ENCODE measurements around the gene KLHL29. TPM values are rescaled to one million over a fixed set of nuclear protein-coding genes. Genes with fewer than 3 reads are reported as not detected.

KLHL29 gene
- total RNA-seq, 1 donor from 2014 or later = 12.9 TPM

DNA sequence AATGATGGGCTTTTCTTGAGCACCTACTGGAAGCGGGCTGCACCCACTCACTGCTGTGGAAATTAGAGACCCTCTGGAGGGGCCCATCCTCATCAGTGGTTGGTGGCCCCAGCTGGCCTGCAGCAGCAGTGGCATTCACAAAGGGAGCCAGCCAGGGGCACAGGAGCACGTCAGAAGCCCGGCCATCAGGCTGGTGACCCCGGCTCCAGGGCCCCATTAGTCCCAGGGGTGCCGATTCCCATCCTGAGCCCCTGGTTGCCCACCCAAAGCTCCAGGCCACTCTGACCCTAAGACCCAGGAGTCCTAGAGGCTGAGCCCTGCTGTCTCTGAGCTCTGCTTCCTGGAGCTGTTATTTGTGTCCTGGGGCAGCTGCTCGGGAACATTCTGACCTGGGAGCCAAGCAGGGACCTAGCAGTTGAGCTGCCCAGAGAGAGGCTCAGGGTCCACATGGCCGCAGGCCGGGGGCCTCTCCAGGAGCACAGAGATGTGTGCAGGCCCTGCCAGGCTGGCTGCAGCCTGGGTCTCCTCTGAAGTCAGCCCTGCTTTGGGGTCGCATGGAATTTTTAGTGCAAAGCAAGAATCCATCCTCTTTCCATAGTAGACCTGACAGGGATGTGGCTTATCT is 207.2 kb downstream of the KLHL29 start:
- intact Hi-C loops (cut with DNase I) = no loop called here
- no peaks in the 10 kb centered on the region for H3K36me3 ChIP-seq
- TF ChIP-seq, protein P1, sequence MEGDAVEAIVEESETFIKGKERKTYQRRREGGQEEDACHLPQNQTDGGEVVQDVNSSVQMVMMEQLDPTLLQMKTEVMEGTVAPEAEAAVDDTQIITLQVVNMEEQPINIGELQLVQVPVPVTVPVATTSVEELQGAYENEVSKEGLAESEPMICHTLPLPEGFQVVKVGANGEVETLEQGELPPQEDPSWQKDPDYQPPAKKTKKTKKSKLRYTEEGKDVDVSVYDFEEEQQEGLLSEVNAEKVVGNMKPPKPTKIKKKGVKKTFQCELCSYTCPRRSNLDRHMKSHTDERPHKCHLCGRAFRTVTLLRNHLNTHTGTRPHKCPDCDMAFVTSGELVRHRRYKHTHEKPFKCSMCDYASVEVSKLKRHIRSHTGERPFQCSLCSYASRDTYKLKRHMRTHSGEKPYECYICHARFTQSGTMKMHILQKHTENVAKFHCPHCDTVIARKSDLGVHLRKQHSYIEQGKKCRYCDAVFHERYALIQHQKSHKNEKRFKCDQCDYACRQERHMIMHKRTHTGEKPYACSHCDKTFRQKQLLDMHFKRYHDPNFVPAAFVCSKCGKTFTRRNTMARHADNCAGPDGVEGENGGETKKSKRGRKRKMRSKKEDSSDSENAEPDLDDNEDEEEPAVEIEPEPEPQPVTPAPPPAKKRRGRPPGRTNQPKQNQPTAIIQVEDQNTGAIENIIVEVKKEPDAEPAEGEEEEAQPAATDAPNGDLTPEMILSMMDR (IDR thresholded peaks at IDR 0.05) = no peak
- no peaks in the 10 kb centered on the region for H3K4me1 ChIP-seq
- H3K27me3 ChIP-seq (ENCODE audit: low read depth) = no peaks in the 10 kb centered on the region
- no peak overlapping the region for H3K27ac ChIP-seq
- H3K4me3 ChIP-seq = no peak overlapping the region
- DNase-seq = peak; percentile 35
- no peaks in the 10 kb centered on the region for H3K9me3 ChIP-seq
- no peak for ATAC-seq

DNA sequence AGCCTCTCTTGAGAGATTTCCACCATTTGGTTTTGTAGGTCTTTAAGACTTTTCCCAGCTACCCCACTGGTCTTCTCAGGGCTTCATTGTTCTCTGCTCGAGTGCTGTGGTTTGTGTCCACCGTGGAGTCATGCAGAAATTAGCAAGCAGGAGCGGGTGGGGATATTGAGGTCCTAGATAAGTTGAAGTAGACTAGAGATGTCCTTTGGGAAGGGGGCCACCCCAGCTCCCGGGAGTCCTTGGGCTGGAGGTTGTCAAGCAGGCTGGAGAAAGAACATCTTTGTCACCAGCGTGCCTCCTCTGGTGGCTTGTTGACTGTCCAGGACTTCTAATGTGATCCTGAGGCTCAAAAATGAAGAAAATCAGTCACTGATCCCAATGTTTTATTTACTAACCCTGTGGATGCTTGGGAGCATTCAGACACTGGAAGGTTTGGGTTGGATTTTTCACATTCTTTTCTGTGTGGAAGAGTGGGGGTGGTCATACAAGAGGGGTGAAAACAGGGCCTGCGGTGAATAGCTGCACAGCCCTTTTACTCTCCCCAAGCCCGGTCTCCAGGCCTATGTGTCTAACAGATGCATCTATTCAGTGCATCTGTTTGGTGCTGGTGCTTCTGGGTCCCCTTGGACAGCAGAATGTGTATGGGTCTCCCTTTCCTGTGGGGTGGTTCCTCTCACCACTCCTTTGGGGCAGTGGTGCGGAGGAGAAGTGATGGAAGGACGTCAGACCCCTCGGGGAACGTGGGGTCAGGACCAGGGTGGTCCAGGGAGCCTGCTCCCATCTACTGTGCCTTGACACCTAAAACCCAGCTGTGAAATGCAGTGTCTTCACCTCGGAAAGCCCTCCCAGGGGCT is 208.1 kb downstream of the KLHL29 start:
- intact Hi-C loops (cut with DNase I) = no loop called here
- DNase-seq (no peak), ATAC-seq (no peak)
- H3K36me3 ChIP-seq = no peaks in the 10 kb centered on the region
- H3K27me3 ChIP-seq (ENCODE audit: low read depth) = no peaks in the 10 kb centered on the region
- no peaks in the 10 kb centered on the region for H3K9me3 ChIP-seq
- no peak overlapping the region for H3K4me3 ChIP-seq
- TF ChIP-seq, protein P1 (IDR thresholded peaks at IDR 0.05) = no peak
- H3K27ac ChIP-seq = no peak overlapping the region
- H3K4me1 ChIP-seq = no peaks in the 10 kb centered on the region

DNA sequence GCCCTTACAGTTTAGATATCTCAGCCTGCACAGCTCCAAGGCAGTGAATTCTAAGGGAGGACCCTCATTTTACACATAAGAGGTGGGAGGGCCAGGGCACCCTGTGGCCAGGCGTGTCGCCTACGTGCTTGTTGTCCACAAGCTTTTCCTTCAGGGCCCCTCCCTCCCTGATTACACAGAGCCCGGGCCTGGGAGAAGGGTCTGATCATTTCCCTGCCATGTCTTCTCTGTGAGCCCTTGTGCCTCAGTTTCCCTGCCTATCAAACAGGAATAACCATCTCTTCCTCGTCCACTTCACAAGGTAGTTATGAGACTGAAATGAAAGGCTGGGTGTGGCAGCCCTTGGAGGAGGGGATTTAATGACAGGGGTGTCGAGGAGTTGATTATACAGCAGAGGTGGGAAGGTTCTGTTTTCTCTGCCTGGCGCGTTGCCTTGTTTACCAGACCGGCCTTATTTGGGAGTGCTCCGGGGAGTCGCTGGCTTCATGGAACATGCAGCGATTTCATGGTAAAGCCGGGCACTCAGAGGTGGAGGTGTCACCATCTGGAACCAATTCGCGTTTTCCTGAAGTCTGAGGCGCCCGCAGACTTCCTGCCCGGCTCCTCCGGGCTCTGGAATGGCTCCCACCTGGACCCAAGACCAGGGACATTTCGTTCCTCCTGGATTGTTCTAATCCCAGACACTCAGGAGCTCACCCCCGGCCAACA is 208.9 kb downstream of the KLHL29 start:
- ATAC-seq (no peak), DNase-seq (peak; percentile 41)
- Histone ChIP-seq H3K4me3 (no peak overlapping the region), H3K9me3 (no peaks in the 10 kb centered on the region), H3K27me3 (ENCODE audit: low read depth) (no peaks in the 10 kb centered on the region), H3K36me3 (no peaks in the 10 kb centered on the region), H3K4me1 (no peaks in the 10 kb centered on the region), H3K27ac (no peak overlapping the region)
- intact Hi-C loops (cut with DNase I) = no loop called here
- TF ChIP-seq, protein P1 (IDR thresholded peaks at IDR 0.05) = no peak

DNA sequence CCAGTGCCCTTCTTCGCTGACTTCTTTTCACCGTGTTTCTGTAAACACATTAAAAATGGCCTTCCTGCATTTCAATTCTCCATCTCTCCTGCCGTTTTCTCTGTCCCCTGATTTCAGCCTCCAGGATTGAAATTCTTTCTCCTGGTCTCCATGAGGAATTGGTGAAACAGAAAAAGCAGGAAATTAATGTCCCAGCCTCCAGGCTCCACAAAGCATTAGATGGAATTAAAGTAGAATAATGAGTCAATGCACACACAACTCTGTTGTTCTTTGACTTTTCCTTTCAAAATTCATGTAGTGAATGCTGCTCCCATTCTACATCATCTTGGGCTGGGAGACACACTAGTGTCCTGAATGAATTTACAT is 209.5 kb downstream of the KLHL29 start:
- ATAC-seq (no peak), DNase-seq (no peak)
- intact Hi-C loops (cut with DNase I) = no loop called here
- H3K4me1 ChIP-seq = no peaks in the 10 kb centered on the region
- H3K27me3 ChIP-seq (ENCODE audit: low read depth) = no peaks in the 10 kb centered on the region
- H3K4me3 ChIP-seq = no peak overlapping the region
- H3K9me3 ChIP-seq = no peaks in the 10 kb centered on the region
- TF ChIP-seq, protein P1 (IDR thresholded peaks at IDR 0.05) = no peak
- no peak overlapping the region for H3K27ac ChIP-seq
- H3K36me3 ChIP-seq = no peaks in the 10 kb centered on the region

DNA sequence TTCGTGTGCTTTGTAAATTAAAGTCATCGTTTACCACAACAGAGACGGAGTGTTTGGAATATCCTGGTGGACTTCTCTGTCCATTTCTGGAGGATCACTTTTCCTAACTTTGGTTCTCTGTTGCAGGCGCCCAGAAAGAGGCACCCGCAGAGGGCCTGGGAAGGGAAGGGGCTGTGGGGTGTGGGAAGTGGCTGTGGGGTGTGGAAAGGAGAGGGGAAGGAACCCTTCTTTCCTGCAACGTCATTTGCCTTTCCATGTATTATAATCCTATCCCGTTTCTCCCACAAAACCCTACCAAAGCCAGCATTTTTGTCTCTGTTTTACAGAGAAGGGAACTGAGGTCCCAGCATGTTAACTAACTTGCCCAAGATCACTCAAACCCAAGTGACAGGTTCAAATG is 210.0 kb downstream of the KLHL29 start:
- Histone ChIP-seq H3K4me3 (no peak overlapping the region), H3K36me3 (no peaks in the 10 kb centered on the region), H3K4me1 (no peaks in the 10 kb centered on the region), H3K9me3 (no peaks in the 10 kb centered on the region), H3K27ac (no peak overlapping the region), H3K27me3 (ENCODE audit: low read depth) (no peaks in the 10 kb centered on the region)
- TF ChIP-seq, protein P1 (IDR thresholded peaks at IDR 0.05) = no peak
- no peak for ATAC-seq
- no peak for DNase-seq
- intact Hi-C loops (cut with DNase I) = no loop called here
